HepG2 (cell line): ENCODE data around the gene CHN2. TPM values are rescaled to one million over a fixed set of nuclear protein-coding genes. Genes with fewer than 3 reads are reported as not detected.

Source experiments
- ARID5B ChIP-seq: IDR thresholded peaks from 2 replicates; pipeline ENCODE4 v1.4.0; 2020; ENCODE audit warnings: mild to moderate bottlenecking, missing genetic modification reagents
- ATF5 ChIP-seq: sonication (generic); formaldehyde crosslinking; IDR thresholded peaks from 2 replicates; pipeline ENCODE4 v1.4.0; 2020; ENCODE audit warnings: mild to moderate bottlenecking, low read depth, missing genetic modification reagents
- FOXA3 ChIP-seq: IDR thresholded peaks from 2 replicates; pipeline ENCODE4 v1.6.1; 2016; ENCODE audit warnings: missing genetic modification reagents, missing compliant biosample characterization
- FOXK1 ChIP-seq: sonication (generic); formaldehyde crosslinking; IDR thresholded peaks from 2 replicates; pipeline ENCODE4 v1.4.0; 2020; ENCODE audit warnings: low read depth, missing genetic modification reagents, borderline replicate concordance
- GATAD2A ChIP-seq: IDR thresholded peaks from 2 replicates; pipeline ENCODE4 v1.6.1; 2016
- HDAC2 ChIP-seq: sonication (generic); formaldehyde crosslinking; IDR thresholded peaks from 2 replicates; pipeline ENCODE4 v1.4.0; 2020; ENCODE audit warnings: missing genetic modification reagents
- ISL2 ChIP-seq: sonication (generic); formaldehyde crosslinking; IDR thresholded peaks from 2 replicates; pipeline ENCODE4 v1.5.0; 2020; ENCODE audit warnings: missing genetic modification reagents
- NR2C2 ChIP-seq: sonication (generic); formaldehyde crosslinking; IDR thresholded peaks from 2 replicates; pipeline ENCODE4 v1.4.0; 2020; ENCODE audit warnings: missing genetic modification reagents, mild to moderate bottlenecking, moderate library complexity, borderline replicate concordance
- NR2F6 ChIP-seq, 2 experiments: IDR thresholded peaks; 2 replicates each; pipeline ENCODE4 v1.6.1; 2016; ENCODE audit warnings: antibody characterized with exemption in 1 of 2, mild to moderate bottlenecking in 1 of 2
- PAXIP1 ChIP-seq: sonication (generic); formaldehyde crosslinking; conservative IDR thresholded peaks from 2 replicates; pipeline ENCODE4 v1.4.0; 2020; ENCODE audit warnings: mild to moderate bottlenecking, missing genetic modification reagents, moderate library complexity
- POLR2A ChIP-seq, 2 experiments: IDR thresholded peaks; 2 replicates each; pipeline ENCODE4 v1.6.1; 2011; ENCODE audit warnings: low read depth in 2 of 2, low read length in 2 of 2, mild to moderate bottlenecking in 1 of 2, moderate library complexity in 1 of 2; ENCODE audit not compliant: insufficient read depth in 1 of 2
- PPARG ChIP-seq: conservative IDR thresholded peaks from 2 replicates; pipeline ENCODE4 v1.6.1; 2016; ENCODE audit warnings: missing biosample characterization, missing genetic modification reagents
- RCOR2 ChIP-seq: IDR thresholded peaks from 2 replicates; pipeline ENCODE4 v1.6.1; 2016; ENCODE audit warnings: missing biosample characterization, missing genetic modification reagents
- RXRB ChIP-seq: IDR thresholded peaks from 2 replicates; pipeline ENCODE4 v1.6.1; 2016; ENCODE audit warnings: borderline replicate concordance, missing genetic modification reagents, missing compliant biosample characterization
- SP4 ChIP-seq: sonication (generic); formaldehyde crosslinking; IDR thresholded peaks from 2 replicates; pipeline ENCODE4 v1.8.1; 2023; ENCODE audit warnings: mild to moderate bottlenecking, missing genetic modification reagents
- ZBTB39 ChIP-seq: sonication (generic); formaldehyde crosslinking; IDR thresholded peaks from 2 replicates; pipeline ENCODE4 v1.5.0; 2020; ENCODE audit warnings: missing genetic modification reagents
- polyA plus RNA-seq, 8 experiments: library from polyadenylated mRNA; depleted of rRNA in 3 of 8; stranded (reverse) in 7 of 8; unstranded in 1 of 8; fragments of >200 nt; fragmentation: Illumina TruSeq in 4 of 8; extraction: Trizol in 4 of 8; gene quantifications; 2 replicates each; pipeline versions ENCODE4 v1.2.1 to v1.2.3, GENCODE V29; 2011 to 2016; ENCODE audit warnings: low read depth in 4 of 8, missing spikeins in 1 of 8, mixed read lengths in 1 of 8; ENCODE audit not compliant: insufficient read depth in 1 of 8
- total RNA-seq, 5 experiments: library from RNA; depleted of rRNA; stranded (reverse); fragments of >200 nt; fragmentation: Illumina TruSeq; extraction: Trizol; gene quantifications; 2 replicates each; pipeline ENCODE4 v1.2.3, GENCODE V29; 2016; ENCODE audit warnings: low read depth in 1 of 5
- TF ChIP-seq, protein P1 (sequence below): sonication (generic); formaldehyde crosslinking; IDR thresholded peaks from 2 replicates; pipeline ENCODE4 v1.5.1; 2020; ENCODE audit warnings: missing genetic modification reagents, mild to moderate bottlenecking, borderline replicate concordance
- TF ChIP-seq, protein P2 (sequence below): sonication (generic); formaldehyde crosslinking; IDR thresholded peaks from 2 replicates; pipeline ENCODE4 v1.4.0; 2020; ENCODE audit warnings: missing genetic modification reagents, borderline replicate concordance

CHN2 gene
- total and polyA plus RNA-seq, 2 of the 13 experiments (the other 11 are each of a cell fraction or from before 2014, with no cell fraction given) = 23.5 to 30.5 TPM

GRCh38 chr7:29330136-29330535 is 135.6 kb downstream of the CHN2 start (continued):
- no peak for TF ChIP-seq FOXK1 (CRISPR knock-in tag)
- TF ChIP-seq, protein P1, sequence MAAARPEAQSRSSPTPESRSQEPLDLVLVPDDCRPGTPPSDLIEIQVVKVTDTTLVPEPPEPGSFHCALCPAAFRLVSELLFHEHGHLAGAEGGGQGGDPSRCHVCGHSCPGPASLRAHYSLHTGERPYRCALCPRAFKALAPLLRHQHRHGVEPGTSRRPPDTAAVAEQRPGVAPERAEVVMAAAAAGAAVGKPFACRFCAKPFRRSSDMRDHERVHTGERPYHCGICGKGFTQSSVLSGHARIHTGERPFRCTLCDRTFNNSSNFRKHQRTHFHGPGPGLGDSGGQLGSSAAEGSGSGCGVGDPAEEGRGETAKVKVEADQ (CRISPR knock-in tag) = no peak
- peak; percentile 79 for TF ChIP-seq ARID5B
- TF ChIP-seq RCOR2 (CRISPR knock-in tag) = peak; percentile 43; the same call in 1 of the 2 replicates
- no peak for TF ChIP-seq ATF5 (CRISPR knock-in tag)
- no peak for TF ChIP-seq SP4
- TF ChIP-seq GATAD2A = peak; percentile 81
- TF ChIP-seq ZBTB39 (CRISPR knock-in tag) = peak; percentile 76; the same call in 1 of the 2 replicates
- TF ChIP-seq PAXIP1 = 0 out of 2 replicates have a peak, but pooled peaks have one; percentile 27
- no peak for TF ChIP-seq POLR2A (IDR thresholded peaks at IDR 0.05; ENCODE audit: insufficient read depth in 1 of 2, low read depth in 2 of 2, low read length in 2 of 2)
- TF ChIP-seq, protein P2, sequence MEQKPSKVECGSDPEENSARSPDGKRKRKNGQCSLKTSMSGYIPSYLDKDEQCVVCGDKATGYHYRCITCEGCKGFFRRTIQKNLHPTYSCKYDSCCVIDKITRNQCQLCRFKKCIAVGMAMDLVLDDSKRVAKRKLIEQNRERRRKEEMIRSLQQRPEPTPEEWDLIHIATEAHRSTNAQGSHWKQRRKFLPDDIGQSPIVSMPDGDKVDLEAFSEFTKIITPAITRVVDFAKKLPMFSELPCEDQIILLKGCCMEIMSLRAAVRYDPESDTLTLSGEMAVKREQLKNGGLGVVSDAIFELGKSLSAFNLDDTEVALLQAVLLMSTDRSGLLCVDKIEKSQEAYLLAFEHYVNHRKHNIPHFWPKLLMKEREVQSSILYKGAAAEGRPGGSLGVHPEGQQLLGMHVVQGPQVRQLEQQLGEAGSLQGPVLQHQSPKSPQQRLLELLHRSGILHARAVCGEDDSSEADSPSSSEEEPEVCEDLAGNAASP (CRISPR knock-in tag) = peak; percentile 96
- TF ChIP-seq NR2C2 (CRISPR knock-in tag) = 0 out of 2 replicates have a peak, but pooled peaks have one; percentile 34
- peak; percentile 57 for TF ChIP-seq NR2F6 (IDR thresholded peaks at IDR 0.05)
- TF ChIP-seq NR2F6 (CRISPR knock-in tag; IDR thresholded peaks at IDR 0.05) = peak; percentile 79
- TF ChIP-seq PPARG = peak; percentile 84
- TF ChIP-seq HDAC2 (CRISPR knock-in tag) = 0 out of 2 replicates have a peak, but pooled peaks have one; percentile 42
- TF ChIP-seq RXRB (CRISPR knock-in tag) = peak; percentile 91
- TF ChIP-seq FOXA3 (CRISPR knock-in tag) = peak; percentile 55
- peak; percentile 45; the same call in 1 of the 2 replicates for TF ChIP-seq ISL2 (CRISPR knock-in tag)
